Measurements from ENCODE around the gene FER.

- TF ChIP-seq CTCF (IDR thresholded peaks at IDR 0.05) (no peak), POLR2A (IDR thresholded peaks at IDR 0.05) (no peak)
These were observed 63.0 kb downstream of the FER start for GRCh38 chr5:108810717-108811116.
